GM18870 (cell line): ENCODE measurements around the gene NCR2.

ENCODE experiments used
- ATAC-seq: cut with Tn5 transposase; IDR thresholded peaks from one replicate; pipeline ENCODE4 v1.9.1; 2021; ENCODE audit warnings: moderate library complexity; ENCODE audit not compliant: unreplicated experiment

Gene NCR2

DNA sequence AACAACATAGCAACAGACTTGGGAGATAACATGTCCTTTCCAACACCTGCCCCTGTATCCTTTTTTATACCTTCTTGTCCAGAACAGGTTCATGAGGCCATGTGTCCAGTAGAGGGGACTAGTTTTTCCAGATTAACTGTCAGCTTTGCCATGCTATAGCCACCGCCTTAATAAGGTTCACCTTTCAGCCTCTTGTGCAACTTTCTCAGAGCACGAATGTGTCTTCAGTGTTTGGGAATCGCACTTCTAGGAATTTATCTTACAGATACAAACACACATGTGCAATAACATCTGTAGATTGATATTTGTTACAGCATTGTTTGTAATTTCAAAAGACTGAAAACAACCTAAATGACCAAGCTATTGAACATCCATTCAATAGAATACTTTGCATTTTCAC is 21.4 kb downstream of the NCR2 start:
- ATAC-seq, result no peak

DNA sequence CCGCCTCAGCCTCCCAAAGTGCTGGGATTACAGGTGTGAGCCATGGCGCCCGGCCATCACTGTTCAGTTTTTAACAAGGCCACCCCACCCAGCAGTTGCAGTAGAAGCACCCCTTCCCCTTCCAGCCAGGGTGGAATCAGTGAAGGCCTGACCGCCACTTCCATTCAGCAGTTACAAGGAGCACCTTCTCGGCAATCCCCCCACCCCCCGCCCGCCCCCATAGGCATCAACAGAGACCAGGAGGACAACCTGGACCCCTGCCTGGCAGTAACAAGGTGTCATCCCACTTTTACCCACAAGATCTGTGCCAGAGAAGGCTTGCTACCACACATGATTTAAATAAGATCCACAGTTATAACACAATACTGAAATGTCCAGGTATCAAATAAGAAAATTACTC is 23.1 kb downstream of the NCR2 start:
- no peak for ATAC-seq

DNA sequence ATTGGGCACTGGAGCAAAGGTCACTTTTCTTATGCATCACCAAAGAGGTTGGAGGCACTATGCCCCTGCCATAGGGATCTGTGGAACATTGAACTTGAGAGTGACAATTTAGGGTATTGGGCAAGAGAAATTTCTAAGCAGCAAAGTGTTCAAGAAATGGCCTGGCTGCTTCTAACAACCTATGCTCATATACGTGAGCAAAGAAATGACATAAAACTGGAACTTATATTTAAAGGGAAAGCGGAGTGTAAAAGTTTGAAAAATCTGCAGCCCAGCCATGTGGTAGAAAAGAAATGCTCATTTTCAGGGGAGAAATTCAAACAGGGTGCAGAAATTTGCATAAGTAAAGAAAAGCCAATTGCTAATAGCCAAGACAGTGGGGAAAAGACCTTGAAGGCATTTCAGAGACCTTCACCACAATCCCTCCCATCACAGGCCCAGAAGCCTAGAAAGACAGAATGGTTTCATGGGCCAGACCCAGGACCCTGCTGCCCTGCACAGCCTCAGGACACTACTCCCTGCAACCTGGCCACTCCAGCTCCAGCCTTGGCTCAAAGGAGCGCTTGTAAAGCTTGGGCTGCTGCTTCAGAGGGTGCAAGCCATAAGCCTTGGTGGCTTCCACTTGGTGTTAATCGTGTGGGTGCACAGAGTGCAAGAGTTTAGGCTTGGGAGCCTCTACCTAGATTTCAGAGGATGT is 24.4 kb downstream of the NCR2 start:
- no peak for ATAC-seq

DNA sequence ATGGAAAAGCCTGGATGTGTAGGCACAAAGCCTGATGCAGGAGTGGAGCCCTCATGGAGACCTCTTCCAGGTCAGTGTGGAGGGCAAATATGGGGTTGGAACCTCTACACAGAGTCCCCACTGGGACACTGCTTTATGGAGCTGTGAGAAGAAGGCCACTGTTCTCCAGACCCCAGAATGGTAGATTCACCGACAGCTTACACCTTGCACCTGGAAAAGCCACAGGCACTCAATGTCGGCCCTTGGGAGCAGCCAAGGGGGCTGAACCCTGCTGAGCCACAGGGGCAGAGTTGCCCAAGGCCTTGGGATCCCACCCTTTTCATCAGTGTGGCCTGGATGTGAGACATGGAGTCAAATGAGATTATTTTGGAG is 24.9 kb downstream of the NCR2 start:
- no peak for ATAC-seq

DNA sequence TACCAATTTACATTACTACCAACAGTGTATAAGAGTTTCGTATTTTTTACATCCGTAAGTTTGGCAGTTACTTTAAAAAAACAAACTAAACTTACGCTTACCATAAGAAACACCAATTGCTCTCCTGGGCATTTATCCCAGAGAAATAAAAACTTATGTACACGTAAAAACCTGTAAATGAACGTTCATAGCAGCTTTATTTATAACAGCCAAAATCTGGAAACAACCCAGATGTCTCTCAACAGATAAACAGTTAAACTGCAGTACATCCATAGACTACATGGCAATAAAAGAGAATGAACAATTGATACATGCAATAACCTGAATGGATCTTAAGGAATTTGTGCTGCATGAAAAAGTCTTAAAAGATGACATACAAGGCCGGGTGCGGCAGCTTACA is 30.7 kb downstream of the NCR2 start:
- no peak for ATAC-seq

GRCh38 chr6:41367061-41367460 is 31.7 kb downstream of the NCR2 start:
- ATAC-seq, result no peak

- no peak for ATAC-seq
Observed at GRCh38 chr6:41367700-41368099, 32.3 kb downstream of the NCR2 start.

DNA sequence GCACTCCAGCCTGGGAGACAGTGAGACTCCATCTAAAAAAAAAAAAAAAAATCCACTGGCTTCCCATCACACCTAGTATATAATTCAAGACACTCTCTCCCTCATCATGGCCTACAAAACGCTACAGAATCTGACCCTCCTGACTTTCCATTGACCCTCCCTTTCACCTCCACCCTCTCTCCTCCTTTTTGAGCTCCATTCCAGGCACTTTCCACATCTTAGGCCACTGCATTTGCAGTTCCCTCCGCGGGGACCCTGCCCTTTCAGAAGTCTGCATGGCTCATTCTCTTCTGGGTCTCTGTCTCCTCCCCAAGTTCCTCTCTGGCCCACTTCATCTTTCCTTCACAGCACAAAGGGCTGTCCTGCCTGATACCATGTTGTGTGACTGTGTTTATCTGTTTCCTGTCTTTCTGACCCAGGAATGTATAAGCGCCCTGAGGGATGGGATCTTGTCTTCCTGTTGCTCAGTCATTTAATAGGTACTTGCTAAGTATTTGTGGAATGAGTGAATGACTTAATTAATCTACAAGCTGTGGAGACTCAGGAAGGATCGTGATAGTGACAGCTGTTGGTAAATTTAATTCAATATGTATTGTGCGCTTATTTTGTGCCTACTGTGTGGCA is 35.2 kb downstream of the NCR2 start:
- ATAC-seq, result no peak

DNA sequence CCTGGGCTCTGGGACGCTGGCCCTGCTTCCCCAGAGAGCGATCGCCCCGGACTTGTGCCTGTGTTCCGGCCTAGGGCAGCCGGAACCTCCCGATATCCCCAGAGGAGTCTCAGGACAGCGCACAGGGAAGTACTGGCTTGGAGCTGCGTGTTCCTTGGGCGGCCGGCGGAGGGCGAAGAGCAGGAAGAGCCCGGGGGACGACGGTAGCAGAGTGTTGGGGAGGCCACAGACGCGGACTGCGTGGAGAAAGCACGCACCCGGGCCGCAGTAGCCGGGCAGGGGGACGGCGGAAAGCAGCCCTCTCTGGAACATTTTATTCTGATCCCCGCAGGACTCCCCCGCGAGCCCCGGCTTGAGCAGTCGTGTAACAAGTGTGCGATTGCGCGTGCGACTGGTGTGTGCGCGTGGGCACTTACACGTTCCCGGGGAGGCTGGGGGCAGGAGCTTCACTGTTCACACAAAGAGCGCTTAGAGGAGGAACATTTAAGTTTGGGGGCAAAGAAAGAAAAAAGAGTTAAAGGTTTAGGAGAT is 36.1 kb downstream of the NCR2 start:
- no peak for ATAC-seq

GRCh38 chr6:41371992-41372831 is 36.8 kb downstream of the NCR2 start:
- no peak for ATAC-seq

- no peak for ATAC-seq
Observed at GRCh38 chr6:41372832-41373626, 37.6 kb downstream of the NCR2 start.

GRCh38 chr6:41373627-41373918 is 38.2 kb downstream of the NCR2 start:
- no peak for ATAC-seq

DNA sequence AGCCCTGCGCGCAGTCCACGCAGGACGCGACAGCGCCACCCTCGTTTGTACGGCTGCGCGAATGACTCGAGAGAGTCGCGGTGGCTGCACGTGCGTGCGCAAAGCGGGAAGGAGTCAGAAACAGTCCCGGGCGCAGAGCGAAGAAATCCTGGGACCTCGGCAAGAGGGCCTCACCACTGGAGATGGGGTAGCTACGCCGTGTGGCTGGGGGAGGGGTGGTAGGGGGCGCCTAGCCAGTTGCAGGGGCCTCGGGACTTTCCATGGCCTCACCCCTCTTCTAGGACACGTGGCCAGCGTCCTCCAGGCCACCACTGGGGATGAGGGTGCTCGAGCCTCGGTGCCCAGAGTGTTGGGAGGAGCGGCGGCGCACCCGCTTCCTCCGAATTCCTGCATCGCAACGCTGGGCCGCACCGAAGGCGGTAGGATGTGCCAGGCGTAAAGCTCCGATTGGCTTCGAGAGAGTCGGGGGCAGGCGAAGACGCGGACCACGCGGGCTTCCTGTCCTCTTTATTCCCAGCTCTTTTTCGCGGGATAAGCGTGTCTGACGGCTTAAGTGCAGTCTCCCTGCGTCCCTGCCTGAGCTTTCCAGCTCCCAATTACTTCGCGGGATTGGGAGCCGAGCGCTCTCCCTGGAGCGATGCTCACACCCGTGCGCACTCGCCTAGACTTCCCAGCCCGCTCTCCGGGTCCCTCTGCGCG is 38.7 kb downstream of the NCR2 start:
- no peak for ATAC-seq

DNA sequence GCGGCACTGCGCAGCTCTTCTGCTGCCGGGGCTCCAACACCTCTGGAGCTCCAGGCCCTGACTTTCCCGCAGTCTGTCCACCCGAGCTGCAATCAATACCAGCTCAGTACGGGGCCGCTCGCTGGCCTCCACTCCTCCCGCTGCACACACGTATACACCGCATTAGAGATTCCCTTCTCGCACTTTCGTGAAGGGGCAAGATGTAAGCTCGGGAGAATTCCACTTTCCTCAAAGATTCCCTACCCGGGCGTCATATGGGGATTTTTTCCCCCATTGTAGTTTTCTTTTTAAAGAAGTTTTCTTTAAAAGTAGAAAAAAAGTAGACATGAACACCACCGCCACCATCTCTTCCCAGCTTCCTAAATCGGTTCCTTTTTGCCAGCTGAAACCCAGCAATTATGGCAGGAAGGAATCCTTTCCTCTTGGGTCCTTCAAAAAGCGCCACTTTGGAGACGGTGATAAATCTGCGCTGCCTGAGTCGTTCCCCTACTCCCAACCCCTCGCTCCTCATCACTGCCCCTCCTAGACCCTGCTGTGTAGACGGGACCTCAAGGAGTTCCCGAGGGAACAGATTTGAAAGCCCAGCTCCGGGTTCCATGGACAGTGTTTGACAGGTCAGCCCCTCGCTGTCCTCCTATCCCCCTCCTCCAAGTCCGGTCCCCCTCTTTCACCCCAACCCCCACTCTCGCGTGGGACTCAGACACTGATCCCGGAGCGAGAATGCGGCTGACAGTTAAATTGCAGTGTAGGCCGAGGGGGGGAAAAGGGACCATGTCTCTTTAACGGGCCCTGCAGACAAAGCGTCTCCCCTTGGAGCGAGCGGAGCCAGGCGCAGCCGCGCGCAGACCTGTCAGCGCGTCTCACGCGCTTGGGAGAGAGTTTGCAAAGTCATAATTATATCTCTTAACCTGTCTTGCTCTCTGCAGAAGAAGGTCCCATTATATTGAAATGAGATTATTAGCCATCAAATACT is 39.5 kb downstream of the NCR2 start:
- ATAC-seq, result no peak

- no peak for ATAC-seq
Observed at GRCh38 chr6:41375598-41376151, 40.3 kb downstream of the NCR2 start.

- no peak for ATAC-seq
Observed at GRCh38 chr6:41376176-41376575, 40.8 kb downstream of the NCR2 start.

DNA sequence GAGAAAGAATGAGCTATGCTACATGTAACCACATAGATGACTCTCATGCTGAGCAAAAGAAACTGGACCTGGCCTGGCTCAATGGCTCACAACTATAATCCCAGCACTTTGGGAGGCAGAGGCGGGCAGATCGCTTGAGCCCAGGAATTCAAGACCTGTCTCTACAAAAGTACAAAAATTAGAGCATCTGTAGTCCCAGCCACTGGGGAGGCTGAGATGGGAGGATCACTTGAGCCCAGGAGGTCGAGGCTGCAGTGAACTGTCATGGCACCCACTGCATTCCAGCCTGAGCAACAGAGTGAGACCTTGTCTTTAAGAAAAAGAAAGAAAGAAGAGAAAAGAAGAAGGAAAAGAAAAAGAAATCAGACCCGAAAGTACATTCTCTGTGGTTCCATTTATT is 41.7 kb downstream of the NCR2 start:
- ATAC-seq, result no peak

- ATAC-seq, result no peak
Observed at GRCh38 chr6:41379306-41379705, 43.9 kb downstream of the NCR2 start.

- no peak for ATAC-seq
Observed at GRCh38 chr6:41386594-41386993, 51.2 kb downstream of the NCR2 start.
